HG03045 (cell line): ENCODE results near the gene TNS1.

Experiments
- ATAC-seq: cut with Tn5 transposase; IDR thresholded peaks from one replicate; pipeline ENCODE4 v1.9.1; 2021; ENCODE audit warnings: mild to moderate bottlenecking, moderate library complexity; ENCODE audit not compliant: unreplicated experiment

Gene TNS1

DNA sequence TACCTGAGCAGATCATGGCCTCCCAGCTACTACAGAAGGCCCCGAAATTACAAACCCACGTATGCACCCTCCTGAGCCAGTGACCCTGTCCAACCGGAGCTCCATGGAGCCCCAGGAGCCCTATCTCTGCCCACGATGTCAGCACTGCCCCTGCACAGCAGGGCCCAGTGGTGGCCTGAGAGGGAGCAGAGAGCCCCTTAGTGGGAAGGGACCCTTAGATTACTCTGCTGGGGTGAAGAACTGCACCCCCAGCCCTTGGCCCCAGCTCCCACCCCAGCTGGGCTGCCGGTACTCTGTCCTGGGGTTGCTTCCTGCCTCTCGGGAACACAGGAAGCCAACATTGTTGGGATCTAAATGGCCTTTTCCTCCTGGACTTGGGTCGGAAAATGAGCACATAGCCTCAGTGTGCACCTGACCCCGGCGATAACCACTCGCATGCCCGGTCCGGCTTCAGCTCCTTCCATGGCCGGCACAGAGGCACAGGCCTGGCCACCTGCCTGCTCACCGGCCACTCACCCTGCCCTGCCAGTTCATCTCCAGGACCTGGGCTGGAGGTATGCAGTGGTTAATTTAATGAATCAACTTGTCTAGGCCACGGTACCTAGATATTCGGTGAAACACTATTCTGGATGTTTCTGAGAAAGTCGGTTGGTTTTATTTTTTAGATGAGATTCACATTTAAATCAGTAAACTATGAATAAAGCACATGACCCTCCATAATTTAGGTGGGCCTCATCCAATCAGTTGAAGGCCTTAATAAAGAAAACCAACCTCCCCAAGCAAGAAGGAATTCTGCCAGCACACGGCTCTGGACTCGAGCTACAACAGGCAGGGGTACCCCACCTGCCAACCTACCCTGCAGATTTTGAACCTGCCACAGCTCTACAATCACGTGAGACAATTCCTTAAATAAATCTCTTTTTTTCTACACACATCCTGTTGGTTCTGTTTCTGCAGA is 19.2 kb downstream of the TNS1 start:
- ATAC-seq = no peak

DNA sequence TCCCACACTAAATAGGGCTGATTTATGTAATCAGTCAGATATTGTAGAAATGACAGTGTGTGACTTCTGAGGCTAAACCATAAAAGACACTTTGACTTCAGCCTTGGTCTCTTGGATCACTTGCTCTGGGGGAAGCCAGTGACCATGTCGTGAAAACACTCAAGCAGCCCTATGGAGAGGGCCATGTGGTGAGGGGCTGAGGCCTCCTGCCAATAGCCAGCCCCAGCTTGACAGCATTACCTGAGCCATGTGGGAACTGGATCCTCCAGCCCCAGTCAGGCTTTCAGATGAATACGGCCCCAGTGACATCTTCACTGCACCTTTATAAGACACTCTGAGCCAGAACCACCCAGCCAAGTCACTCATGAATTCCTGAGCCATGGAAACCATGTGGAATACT is 20.8 kb downstream of the TNS1 start:
- no peak for ATAC-seq

DNA sequence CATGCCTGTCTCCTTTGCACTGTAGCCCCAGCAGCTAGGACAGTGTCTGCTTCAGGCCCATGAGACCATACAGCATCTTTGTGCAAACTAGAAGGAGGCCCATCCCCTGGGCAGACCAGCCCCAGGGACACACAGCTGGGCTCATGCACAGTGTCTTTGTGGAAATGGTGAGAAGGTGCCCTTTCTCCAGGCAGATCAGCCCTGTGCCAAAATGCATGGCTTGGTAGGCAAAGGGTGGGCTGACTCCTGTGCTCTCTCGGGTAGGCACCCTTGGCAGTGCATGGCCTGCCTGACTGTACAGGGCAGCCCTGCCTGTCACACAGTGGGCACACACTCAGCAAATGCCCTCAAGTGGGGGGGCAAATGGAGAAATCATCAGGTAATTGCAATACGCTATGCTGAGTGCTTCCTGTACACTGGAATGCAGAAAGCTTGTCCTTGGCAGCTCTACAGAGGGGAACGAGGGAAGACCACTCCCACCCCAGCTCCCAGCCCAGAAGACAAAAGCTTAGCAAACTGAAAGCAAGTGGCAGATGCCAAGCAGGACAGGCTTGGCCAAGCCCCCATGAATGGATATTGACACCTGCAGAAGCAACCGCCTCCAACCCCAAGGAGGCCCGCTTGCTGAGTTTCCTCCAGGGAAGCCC is 21.6 kb downstream of the TNS1 start:
- no peak for ATAC-seq

DNA sequence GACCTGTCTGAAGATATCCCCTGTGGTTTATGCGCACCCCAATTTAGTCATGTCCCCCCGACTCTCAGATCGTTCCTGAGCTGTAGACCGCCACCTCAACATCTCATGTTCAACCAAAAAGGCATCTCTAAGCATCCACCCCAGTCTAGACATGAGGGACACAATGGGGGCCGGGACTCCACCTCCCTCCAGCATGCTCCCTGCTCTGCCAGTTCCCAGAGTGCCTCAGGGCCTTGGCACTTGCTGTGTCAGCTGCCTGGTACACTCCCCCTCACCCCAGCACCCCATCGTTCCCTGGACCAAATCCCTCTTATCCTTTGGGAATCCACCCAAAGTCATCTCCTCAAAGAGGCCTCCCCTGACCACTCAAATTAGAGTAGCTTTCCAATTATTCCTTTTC is 22.2 kb downstream of the TNS1 start:
- ATAC-seq = no peak

DNA sequence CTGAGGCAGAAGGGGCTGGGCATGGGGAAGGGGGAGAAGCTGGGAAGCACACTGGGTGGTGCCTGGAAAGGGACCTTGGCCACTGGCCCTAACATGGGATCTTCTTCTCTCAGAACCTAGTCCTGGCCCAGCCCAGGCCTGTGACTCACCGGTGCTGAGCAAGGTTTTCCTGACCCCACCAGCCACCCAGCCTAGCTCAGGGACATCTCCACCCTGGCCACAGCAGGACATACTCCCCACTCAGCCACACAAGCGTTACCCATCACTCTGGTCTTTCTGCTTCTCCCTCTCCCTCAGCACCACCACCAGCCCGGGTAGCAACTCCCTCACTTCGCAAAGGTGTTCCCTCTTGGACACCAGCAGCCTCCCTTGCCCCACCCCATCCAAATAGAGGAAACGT is 22.8 kb downstream of the TNS1 start:
- no peak for ATAC-seq

DNA sequence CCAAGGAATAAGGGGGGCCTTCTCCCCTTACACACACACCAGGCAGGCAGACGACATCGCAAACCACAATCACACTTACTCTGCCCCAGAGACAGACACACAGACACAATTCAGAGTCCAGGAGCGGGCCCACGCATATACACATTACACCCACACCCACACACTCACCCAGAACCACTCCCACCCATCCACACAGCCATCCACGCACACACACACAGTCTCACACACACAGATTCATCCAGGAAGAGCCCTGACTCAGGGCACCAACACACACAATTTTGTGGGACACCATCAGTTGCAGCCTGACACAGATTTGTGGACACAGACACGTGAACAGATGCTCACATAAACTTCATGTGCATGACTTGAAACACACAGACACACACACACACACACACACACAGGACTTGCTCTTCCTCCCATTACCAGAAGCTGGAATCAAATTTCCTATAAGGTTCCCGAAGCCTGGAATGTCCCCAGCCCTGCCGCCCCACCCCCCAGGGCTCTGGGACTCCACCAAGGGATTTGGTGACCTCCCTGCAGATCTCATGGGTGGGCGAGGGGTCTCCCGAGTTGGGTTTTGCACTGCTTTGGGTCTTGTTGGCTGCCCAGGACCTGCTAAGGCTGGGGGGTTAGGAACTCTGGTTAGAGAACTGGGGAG is 23.5 kb downstream of the TNS1 start:
- no peak for ATAC-seq

DNA sequence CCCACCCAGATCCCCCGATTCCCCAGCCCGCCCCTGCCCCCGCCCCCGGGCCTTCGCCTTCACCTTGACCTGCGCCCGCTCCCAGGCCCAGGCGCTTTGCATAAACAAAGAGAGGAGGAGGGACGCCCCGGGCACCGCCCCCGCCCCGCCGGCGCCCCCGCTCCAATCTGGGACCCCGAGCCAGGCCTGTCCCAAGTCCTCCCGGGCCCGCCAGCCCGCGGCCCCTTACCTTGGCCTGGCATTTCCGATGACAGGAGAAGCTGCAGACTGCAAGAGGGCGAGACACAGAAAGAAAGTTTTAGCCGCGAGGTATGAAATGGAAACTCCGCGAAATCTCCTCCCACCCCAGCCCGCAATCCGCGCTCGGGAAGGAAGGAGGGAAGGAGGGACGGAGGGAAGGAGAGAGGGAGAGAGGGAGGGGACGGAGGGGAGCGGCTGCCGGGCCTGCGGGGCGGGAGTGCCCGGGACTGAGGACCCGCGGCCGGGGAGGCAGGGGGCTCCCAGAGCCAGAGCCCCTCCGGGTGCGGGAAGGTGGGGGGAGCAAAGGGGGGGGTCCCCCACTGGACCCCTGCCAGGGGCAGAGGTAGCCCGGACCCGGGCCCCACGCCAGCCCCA is 24.2 kb downstream of the TNS1 start:
- no peak for ATAC-seq

DNA sequence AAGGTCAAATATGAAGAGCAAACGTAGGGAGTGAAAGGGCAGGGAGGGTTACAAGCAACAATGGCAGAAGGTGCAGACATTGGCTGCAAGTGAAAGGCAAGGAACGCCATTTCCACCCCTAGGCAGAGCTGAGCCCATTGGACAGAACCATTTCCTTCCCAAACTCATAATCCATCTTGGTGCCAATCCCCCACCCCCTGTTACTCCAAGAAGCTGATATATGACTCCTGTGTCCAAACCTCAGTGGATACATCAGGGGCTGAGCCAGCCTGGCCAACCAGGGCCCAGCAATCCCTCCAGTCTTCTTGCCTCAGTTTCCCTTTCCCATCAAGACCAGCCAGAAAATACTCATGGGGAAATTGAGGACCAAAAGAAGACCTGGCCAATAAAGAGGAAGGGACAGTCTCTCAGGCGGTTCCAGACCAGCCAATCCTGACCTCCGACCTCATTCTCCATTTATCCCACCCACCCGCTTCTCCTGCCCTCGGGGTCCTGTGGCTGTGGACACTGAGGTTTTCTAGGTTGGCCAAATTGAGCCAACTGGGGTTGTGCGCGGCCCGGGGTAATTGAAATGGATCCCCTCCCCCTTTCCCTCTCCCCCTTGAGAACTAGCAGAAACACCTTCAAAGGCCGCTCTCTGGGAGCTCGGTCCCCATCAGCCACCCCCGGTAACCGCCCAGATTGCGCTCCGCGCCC is 24.8 kb downstream of the TNS1 start:
- no peak for ATAC-seq

DNA sequence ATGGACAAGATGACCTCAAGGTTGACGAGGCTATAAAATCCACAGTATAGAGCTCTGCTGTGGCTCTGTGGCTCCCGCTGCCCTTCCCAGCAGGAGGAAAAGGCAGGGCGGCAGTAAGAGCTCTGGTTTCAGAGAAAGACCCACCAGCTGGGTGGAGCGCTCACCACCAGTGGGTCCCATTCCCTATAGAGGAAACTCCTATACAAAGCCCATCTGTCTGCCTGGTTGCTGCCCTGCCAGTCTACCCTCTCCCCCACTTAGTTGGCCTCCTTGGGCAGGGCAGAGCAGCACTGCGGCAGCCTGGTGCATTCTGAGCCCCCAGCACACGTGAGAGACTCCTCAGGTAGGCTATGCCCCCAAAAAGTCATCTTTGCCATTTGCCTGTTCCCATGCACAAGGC is 26.5 kb downstream of the TNS1 start:
- no peak for ATAC-seq

DNA sequence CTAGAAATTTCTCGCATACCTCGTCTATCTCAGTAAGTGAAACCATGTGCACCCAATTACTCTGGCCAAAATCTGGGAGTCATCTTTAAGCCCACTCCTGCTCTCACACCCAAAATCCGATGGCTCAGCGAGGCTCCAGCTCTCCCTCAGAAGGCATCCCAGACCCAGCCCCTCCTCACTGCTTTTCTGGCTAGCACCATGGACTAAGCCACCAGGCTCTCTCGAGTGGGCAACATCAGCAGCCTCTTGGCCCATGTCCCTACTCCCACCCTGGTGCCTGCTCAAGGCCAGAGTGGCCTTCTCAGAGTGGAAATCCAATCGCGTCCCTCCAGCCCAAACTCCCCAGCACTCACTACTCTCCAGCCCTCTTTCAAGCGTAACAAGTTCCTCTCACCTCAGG is 27.2 kb downstream of the TNS1 start:
- ATAC-seq = no peak

DNA sequence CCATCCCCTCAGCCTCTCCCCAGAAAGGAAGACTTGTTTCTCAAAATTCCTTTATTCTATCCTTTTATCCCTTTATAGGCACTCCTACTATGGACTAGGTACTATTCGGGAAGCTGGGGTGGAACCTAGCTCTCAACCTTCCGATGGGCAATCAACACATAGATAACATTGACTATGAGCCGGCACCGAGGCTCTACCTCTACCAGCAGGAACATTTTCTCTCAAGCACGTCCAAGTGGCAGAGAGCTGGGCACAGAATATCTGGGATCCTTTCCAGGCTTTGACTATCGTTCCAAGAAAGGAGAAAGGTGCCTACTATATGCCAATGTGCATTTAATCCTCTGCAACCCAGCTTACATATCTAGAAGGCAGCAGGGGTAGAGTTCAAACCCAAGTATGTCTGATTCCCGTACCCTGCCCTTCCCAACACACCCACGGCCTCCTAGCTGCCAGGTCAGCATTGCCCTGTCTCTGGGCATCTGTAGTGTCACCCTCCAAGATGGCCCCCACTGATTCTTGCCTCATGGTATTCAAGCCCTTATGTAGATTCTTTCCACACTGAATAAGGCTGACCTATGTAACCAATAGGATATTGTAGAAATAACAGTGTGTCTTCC is 28.3 kb downstream of the TNS1 start:
- no peak for ATAC-seq

DNA sequence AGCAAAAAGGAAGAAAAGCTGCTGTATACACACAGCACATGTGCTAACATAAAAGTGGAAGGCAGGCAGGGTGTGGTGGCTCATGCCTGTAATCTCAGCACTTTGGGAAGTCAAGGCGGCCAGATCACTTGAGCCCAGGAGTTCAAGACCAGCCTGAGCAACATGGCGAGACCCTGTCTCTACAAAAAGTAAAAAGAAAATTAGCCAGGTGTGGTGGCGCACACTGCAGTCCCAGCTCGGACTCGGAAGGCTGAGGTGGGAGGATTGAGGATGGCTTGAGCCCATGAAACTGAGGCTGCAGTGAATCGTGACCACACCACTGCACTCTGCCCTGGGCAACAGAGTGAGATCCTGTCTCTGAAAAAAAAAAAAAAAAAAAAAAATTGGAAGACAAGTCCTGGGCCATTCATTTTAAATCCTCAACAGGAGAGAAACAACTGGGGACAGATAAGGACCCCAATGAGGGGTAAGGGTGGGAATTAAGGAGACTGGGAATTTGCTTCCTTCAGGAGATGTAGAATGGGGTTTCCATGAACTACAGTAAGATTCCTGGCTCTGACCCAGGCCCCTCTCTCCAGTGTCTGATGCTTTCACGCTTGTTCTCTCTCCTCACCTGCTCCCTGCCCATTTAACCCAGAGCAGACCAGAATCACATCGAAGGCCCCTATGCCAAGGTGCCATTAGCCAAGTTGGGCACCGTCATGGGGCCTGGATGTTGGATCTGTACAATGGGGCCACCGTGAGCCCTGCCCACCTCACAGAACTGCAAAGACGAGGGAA is 29.6 kb downstream of the TNS1 start:
- no peak for ATAC-seq

DNA sequence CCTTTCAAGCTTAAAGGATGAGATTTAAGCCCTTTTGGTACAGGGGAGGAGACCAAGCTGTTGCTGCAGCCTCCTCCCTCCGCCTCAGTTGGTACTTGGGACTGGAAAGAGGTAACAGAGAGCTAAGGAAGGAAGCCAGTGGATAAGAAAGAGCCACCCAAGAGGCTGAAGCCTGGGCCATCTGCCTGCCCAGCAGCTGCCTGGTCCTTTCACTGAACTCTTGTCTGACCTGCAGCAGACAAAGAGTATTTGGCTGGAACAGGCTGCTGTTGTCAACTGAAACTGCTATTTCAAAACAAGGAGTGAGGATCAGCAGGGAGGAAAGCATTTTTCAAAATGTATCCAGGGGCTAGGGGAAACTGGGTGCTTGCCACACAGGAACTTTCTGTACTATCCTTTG is 30.3 kb downstream of the TNS1 start:
- no peak for ATAC-seq

DNA sequence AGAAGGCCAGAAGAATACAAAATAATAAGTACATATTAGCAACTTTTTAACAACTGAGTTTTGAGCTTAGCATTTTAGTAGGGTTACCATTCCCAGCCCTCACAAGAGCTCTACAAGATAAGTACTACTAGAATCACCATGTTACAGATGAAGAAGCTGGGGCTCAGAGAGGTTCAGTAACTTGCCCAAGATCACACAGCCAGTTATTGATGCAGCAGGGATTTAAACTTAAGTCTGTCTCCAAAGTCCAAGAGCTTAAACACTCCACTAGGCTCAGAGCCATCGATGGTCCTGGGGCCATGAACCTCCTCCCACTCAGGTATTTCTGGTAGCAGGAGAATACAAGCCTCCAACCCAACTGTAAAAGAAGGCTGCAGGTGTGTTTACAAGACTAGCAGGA is 30.8 kb downstream of the TNS1 start:
- no peak for ATAC-seq

DNA sequence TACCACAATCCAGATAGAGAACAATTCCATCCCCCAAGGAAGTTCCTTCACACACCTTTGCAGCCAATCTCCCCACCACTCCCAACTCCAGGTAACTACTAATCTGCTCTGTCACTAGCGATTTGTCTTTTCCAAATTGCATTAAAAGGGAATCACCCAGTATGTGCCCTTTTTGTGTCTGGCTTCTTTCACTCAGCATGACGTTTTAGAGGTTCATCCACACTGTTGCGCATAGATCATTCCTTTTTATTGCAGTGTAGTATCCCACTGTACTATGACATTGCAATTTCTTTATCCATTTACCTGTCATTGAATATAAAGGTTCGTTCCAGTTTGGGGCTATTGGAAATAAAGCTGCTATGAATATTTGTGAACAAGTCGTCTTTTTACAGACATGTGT is 31.6 kb downstream of the TNS1 start:
- ATAC-seq = no peak

DNA sequence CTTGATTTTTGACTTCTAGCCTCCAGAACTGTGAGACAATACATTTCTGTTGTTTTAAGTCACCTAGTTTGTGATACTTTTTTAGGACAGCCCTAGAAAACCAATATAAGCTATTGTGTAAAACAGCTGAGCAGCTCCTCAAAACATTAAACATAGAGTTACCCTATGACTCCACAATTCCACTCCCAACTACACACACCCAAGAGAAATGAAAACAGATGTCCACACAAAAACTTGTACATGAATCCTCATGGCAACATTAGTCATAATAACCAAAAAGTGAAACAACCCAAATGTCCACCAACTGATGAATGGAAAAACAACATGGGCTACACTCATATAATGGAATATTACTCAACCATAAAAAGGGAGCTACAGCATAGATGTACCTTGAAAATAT is 32.6 kb downstream of the TNS1 start:
- no peak for ATAC-seq

DNA sequence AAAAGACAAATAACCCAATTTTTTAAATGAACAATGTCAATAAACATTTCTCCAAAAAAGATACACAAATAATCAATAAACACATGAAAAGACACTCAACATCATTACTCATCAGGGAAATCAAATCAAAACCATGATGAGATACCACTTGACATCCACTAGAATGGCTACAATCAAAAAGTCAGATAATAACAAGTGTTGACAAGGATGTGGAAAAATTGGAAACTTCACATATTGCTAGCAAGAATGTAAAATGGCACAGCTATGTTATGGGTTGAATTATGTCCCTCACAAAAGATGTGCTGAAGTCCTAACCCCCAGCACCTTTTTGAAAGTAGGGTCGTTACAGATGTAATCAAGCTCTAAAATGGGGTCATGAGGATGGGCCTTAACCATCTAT is 33.2 kb downstream of the TNS1 start:
- no peak for ATAC-seq

DNA sequence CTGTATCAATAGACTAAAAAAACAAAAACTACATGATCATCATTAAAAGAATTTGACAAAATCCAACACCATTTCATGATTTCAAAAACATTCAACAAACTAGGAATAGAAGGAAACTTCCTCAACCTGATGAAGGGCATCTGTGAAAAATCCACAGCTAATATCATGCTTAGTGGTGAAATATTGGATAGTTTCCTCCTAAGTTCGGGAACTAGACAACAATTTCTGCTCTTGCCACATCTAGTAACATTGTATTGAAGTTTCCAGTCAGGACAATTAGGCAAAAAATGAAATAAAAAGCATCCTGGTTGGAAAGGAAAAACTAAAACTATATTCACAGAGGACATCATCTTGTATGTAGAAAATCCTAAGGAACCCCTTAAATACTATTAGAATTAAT is 34.8 kb downstream of the TNS1 start:
- no peak for ATAC-seq

DNA sequence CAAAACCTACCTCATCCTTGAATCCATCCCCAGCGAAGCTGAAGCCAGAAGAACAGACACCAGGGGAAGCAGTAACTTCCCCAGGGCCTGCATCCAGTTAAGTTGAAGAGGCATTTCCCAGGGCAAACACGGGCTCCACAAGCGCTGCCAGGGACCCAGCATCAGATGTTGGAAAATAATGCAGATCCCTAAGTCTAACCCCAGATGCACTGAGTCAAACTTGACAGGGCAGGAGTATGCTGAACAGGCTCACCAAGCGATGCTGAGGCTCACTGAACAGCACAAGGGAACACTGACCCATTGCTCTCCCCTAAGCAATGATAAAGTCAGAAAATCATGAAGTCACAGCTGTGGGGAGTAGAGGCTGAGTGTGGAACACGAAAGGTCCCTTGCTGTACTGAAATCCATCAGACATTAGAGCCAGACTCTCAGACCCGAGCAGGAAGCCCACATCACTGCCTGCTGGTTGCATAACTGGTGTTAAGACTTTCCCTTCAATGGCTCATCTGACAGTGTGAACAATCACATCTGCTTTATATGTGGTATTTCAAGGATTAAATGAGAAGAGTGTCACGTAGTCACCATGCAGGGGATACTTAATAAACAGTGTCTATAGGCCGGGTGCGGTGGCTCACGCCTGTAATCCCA is 36.2 kb downstream of the TNS1 start:
- no peak for ATAC-seq
